Gastrocnemius medialis (tissue), 4 donors: ENCODE measurements around the gene JMJD1C.

Experiments
- CTCF ChIP-seq, 5 experiments: fragments of 450-650 bp in 3 of 5; fragments of 200-600 bp in 2 of 5; sonication (generic) in 2 of 5; IDR thresholded peaks in 4 of 5; conservative IDR thresholded peaks in 1 of 5; 1 replicate in 4 of 5; 2 replicates in 1 of 5; pipeline ENCODE4 v1.5.1; 2016 to 2019; ENCODE audit warnings: antibody characterized with exemption in 5 of 5, mild to moderate bottlenecking in 3 of 5, moderate library complexity in 3 of 5
- POLR2A ChIP-seq, 2 donors: fragments of 450-650 bp; IDR thresholded peaks; one replicate each; pipeline ENCODE4 v1.6.1; 2017; ENCODE audit warnings: antibody characterized with exemption in 2 of 2, mild to moderate bottlenecking in 2 of 2, moderate library complexity in 2 of 2

- no peak for TF ChIP-seq POLR2A (IDR thresholded peaks at IDR 0.05)
- TF ChIP-seq CTCF (IDR thresholded peaks at IDR 0.05 in 4 of 5, conservative IDR thresholded peaks at IDR 0.05 in 1 of 5) = no peak
Measured at GRCh38 chr10:63156236-63156635, 309.5 kb downstream of the JMJD1C start.
